Cardiac septum (tissue), 1 donor: ENCODE measurements around the gene SRPX. TPM values are rescaled to one million over a fixed set of nuclear protein-coding genes. Genes with fewer than 3 reads are reported as not detected.

Source experiments
- DNase-seq: peaks from one replicate; pipeline ENCODE4 v3.0.0-alpha.2; 2020; ENCODE audit warnings: low spot score
- intact Hi-C: fragments of 100-400 bp; cut with DNase I; formaldehyde crosslinking; loops from one replicate; pipeline ENCODE4 v1.14.0; 2022
- total RNA-seq: library from RNA; stranded (reverse); fragmentation: NEBNext Ultra II Directional; extraction: Animal tissue kit (Norgen Biotek cat#: 25700); gene quantifications from one replicate; pipeline ENCODE4 v1.2.1, GENCODE V29; 2021
- donor health status: DM: no; HTN: no; CAD: no.

SRPX gene
- total RNA-seq, 1 donor from 2014 or later = 57.3 TPM

DNA sequence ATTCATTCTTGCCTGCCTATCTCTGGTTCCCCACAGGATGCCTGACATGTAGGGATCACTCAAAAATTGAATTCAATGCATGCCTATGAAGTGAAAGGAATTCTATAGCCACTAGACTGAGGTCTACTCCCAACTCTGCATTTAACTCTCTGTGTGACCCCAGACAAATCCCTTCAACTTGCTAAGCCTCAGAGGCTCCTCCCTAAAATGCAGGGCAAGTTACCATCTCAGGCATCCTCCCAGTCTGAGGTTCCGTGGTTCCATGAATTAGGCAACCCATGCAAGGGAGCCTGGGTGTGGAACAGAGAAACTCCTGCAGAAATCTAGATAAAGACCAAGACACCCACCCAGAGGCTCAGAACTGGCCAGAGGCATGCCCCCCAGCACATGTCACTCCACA is 6.6 kb downstream of the SRPX start:
- intact Hi-C loops = no loop called here
- no peak for DNase-seq

DNA sequence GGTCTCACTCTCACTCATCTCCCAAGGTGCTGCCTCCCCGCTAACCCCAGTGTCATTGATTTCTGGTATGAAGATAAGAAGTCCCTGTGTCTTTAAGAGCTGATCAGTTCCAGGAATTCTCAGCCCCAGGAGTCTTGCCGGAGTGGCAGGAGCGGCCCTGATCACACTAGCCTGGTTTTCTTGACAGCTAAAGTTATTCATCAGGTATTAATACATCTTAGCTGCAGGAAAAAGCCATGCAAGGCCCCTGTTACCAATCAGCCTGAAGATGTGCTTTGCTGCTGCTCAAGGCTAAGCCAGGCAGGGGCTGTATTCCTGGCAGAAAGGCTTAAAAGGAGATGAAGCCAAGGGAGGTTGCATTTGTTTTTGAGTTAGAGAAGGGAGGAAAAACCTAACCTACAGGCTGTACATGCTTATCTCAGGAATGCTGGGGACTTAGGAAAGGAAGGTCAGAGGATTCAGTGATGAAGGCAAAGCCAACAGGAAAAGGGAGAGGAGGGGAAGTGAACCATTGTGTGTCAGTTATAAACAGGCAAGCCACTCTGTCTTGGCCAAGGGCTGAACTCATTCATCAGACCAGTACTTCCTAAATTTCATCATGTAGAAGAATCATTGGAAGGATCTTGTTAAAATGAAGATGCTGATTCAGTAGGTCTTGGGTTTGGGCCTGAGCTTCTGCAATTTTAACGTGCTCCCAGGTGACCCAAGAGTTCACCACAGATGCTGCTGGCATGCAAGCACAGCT is 8.6 kb downstream of the SRPX start:
- intact Hi-C loops = no loop called here
- DNase-seq = no peak

DNA sequence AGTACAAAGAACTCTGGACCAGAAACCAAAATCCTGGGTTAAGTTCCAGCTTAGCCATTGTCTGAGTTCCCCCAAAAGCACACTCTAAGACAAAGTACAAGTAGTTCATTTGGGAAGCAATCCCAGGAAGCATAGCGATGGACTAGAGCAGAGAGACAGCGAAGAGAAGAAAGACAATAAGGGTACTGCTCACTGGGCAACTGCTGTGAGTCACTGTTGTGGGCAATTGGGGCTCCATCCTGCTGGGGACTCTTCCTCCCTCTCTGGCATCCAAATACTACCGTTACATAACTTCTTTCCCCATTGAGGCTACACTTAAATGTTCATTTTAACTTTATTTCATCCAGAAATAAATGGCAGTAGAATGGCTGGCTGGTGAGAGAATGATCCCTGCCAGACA is 14.1 kb downstream of the SRPX start:
- no peak for DNase-seq
- intact Hi-C loops = no loop called here

DNA sequence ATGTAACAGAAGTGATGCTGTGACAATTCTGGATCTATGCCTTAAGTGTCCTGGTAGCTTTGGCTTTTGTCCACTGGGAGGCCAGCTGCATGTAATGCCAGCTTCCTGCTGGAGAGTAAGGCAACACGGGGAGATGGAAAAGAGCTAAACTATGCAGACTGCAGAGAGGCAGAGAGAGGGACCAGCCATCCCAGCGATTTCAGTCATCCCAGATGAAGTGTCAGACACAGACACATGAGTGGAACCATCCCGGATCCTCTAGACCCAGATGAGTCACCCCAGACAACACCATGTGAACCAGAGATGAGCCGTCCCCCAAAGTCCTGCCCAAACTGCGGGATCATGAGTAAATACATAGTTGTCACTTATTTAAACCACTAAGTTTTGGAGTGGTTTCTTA is 14.6 kb downstream of the SRPX start:
- intact Hi-C loops = no loop called here
- DNase-seq = no peak

DNA sequence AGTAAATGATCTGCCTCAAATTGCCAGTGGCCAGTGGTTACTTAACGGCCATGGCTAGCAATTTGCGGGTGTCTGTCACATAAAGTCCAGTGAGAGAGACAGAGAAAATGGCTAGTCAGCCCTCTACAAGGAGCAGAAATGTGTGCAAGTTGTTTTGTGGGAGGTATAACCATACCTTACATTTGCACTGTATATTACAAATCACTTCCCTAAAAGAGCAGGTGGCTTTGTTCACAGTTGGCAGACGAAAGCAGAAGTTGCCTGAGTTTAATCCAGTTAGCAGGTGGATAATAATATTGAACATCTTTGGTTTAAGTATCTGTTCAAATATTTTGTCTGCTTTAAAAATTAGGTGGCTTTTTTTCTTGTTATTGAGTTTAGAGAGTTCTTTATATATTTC is 15.6 kb downstream of the SRPX start:
- intact Hi-C loops = no loop called here
- no peak for DNase-seq

DNA sequence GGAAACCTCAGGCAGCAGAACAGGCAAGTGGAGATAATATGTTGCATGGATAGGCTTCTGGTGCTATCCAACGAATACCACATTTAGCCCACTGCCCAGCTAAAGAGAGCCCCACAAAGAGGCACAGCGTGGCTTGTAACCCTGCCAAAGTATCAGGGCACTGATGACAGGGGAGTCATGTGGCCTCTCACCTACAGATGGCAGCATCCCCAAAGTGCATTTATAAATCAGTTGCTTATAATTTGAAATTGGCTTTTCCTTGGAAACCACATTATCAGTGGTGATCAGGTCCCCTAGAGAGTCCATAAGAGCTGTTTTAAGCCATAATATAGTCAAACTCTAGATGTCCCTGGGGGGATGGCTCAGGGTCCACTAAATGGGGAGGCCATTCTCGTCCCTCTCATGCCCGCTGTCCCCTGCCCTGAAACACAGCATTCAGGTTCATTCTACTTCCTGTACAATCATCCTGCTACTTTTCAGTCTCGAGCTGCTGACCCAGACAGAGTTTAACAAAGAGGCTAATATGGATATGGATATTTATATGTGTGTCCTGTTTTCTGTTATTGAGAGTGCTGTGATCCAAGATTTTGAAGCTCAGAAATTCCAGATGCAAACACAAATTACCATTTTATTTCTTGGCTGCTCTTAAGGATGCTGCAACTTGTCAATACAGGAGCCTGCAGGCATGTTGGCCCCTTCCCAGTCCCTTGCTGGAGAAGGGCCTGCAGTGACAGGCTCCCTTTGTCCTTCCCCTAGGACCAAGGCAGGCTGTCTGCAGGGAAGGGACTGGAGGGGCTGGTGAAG is 28.5 kb downstream of the SRPX start:
- DNase-seq = no peak
- intact Hi-C loops = loop anchor here (10.0 kb wide), 1 partner anchor 93 kb away; no protein-coding TSS in a partner anchor

DNA sequence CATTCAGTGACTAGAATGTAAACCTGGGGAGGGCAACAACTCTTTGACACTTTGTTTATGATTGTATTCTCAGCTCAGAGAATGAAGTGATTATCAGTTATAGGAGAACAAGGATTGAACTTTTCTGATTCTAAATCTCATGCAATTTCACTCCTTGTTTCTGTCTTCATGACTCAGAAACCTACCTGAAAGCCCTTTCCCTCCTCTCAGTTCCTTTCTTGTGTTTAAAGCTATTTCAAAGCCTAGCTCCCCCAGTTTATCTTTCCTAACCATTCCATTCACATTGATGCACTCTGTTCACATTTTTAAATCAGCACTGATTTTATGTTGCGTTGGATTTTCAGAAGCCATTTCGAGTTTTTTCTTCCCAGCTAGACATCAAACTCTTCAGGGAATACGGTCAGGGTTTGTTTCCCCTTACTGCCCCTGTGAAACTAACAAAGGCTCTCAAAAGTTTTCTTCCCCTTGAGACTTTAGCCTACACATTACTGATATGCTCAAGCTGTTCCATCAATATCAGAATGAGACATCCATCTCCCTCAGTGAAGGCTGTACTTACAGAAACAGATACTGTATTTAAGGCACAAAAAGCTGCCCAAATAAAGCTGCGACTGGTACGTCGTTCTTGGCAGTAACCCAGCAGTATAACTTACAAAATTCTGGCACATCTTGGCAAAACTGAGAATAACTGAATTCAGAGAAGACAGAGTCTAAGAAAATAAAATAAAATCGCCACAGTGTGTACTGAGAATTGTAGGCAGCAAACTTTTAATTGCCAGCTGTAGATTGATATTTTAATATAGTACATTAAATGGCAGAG is 31.0 kb downstream of the SRPX start:
- no peak for DNase-seq
- intact Hi-C loops = loop anchor here (10.0 kb wide), 1 partner anchor 95 kb away; no protein-coding TSS in a partner anchor

DNA sequence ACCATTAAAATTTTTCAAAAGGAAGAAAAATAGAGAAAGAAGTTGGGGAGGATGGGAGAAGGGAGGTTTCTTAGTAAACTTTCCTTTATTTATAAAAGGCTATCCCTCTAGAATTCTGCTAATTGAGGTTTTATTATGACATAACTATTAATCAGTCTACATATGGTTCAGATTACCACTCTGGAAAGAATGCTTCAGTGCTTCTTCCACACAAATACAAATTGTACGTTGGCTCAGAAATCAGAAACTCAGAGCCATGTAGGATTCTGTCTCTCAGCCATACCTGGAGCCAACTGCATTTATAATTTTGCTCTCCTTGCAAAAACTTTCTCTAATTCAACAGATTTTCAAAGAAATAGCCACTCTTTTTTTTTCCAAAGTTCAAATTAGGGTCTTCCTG is 37.1 kb downstream of the SRPX start:
- intact Hi-C loops = no loop called here
- no peak for DNase-seq

DNA sequence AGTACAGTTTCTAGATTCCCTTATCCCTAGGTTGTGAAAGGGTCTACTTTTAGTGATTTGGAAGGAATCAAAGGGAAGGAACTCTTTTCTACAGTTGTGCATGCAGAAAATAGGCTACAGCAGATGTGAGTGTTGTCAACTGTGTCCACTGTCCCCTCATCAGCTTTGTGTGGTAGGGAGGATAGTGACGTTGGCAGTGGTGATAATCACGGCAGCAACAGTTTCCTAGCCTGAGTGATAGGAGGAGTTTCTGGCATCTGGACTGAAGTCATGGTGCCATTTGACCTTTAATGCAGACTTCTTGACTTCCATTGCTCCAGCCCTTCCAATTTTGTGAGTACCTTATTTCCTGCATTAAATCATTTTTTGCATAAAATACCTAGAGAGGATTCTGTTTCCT is 39.3 kb downstream of the SRPX start:
- intact Hi-C loops = no loop called here
- no peak for DNase-seq

DNA sequence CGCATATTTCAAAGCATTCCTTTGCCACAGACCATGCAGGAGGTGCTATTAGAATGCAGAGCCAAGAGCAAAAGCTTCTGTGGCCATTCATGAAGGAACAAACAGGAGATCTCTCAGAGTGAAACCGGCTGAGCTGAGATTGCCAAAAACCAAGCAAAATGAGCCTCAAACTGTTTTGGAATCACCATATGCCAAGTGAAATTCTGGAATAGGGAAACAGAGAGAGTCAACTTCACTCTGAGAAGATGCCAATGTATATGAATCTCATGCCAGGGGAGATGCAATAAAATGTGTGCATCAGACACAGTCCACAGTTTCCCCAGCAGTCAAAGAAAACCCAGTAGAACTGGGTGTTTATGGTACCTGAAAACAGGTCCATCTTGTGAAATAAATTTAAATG is 42.3 kb downstream of the SRPX start:
- no peak for DNase-seq
- intact Hi-C loops = no loop called here

DNA sequence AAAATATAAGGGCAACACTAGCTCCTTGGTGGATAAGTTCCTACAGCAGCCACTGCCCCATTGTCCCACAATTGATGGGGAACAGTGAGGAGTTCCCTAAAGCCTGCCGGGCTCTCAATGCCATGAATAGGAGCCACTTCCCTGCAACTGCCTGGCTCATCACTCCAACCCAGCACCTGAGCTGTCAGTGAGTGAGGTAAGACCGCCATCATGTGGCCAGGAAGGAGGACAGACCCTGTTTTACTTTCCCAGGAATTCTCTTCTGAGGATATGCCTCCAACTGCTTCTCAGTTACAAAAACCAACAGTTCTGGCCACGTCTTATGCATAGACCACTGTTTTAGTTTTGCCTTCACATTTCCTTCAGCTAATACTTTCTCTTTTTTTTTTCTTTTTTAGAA is 45.5 kb downstream of the SRPX start:
- intact Hi-C loops = no loop called here
- DNase-seq = no peak

DNA sequence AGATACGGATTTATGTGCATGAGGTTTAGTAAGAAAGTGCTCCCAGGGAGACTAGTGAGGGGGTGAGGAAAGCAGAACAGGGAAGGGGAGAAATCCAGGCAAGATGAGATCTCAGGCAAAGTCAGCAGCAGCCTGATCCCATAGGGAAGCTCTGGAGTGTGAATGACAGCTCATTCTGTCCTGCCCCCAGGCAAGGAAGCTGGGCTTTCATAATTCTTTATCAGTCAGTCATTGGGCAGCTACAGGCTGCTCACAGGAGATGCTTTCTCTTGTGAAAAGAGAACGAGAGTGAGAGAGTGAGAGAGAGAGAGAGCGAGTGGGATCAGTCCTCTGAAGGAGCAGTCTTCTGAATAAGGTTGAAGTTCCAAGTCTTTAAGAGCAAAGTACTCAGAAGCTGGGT is 48.1 kb downstream of the SRPX start:
- intact Hi-C loops = no loop called here
- DNase-seq = no peak

DNA sequence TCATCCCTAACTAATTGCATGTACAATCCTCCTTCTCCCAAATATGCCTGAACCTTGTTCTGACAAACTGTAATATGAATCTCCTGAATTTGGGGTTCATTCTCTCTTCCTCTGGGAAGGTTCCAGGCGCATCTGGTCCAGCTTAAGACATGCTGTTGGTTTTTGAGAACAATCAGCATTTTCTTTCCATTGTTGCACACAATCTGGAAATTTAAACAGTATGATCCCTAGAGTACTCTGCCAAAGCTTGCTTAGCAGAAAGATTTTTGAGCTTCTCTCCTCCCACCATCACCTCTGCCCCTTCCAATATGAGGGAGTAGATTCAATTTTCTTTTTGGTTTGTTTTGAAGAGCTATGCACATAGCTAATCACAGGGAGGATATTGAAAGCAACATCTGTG is 50.1 kb downstream of the SRPX start:
- no peak for DNase-seq
- intact Hi-C loops = no loop called here

DNA sequence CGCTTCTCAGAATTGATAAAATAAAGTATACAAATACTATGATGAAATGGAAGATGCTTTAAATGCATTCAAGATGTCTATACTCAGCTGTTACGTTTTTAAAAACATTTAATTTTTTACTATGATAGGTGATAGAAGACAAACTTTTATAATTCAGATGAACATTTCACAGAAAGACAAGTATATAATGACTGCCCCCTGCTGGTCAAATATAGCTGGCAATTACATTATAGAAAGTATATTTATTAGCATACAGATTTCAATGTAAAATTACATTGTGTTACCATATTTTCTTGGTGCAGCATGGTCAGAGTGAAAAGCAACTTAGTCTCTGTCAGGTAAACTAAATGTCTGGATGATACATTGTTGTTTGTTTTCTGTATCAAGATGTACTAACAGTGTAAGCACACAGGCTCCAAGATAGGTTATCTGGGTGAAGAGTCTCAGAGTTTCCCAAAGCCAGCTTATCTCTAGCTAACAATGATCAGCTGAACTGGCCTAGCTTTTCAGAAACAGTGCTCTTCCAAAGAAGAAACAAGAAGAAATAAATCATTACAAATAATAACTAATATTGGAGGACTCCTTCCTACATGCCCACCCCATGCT is 54.1 kb downstream of the SRPX start:
- DNase-seq = no peak
- intact Hi-C loops = loop anchor here (10.0 kb wide), 1 partner anchor 422 kb away; no protein-coding TSS in a partner anchor

DNA sequence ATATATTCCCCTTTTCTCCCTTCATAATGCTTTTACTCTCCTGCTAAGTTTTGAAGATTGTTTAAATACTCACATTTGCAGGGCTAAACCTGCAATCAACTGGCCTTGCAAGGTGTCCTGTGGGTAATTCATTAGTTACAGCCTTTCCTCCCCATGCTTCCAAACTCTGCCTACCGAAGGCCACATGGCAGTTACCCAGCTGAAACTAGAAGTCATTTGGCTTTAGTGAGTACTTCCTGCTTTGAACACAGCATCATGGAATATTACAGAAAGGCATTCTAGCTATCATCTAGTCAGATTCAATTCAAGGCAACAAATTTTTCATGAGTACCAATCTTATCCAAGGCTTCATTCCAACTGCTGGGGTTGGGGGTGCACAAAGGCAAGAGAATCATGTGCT is 55.6 kb downstream of the SRPX start:
- intact Hi-C loops = loop anchor here (10.0 kb wide), 1 partner anchor 420 kb away; no protein-coding TSS in a partner anchor
- no peak for DNase-seq

DNA sequence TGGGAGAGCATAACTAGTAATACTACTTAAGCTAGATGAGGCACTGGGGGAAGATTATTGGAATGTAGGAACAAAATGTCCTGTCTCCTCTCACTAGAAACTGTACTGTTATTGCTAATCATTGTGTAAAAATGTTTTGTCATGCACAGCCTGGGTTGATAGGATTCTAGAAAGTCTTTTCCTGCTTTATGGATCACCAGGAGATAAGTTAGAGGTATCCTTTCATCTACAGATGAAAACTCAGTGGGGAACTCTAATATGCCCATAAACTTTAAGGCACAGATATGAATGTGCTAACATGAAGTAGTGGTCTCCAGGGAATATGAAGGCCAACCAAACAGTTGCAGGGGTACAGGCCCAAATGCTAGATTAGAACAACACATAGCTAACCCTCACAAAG is 57.5 kb downstream of the SRPX start:
- intact Hi-C loops = loop anchor here (5.0 to 10.0 kb wide), 2 partner anchors 236 to 418 kb away; no protein-coding TSS in a partner anchor
- no peak for DNase-seq

DNA sequence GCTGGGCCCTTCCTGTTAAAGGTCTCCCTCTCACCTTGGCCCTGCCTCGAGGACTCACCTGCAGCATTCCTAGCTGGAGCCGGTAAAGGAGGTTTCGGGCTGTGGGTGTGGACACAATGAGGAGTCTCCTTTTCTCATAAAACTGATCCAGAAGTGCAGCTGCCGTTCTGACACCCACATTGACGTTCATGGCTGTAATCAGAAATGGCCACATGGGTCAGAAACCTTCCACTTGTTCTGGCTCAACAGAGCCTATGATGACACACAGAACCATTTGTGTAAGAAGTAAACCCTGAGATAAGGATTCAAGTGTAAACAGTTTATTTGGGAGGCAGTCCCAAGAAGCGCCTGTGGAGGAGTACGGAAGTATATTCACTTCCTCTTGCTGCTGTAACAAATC is 63.8 kb downstream of the SRPX start:
- no peak for DNase-seq
- intact Hi-C loops = no loop called here

DNA sequence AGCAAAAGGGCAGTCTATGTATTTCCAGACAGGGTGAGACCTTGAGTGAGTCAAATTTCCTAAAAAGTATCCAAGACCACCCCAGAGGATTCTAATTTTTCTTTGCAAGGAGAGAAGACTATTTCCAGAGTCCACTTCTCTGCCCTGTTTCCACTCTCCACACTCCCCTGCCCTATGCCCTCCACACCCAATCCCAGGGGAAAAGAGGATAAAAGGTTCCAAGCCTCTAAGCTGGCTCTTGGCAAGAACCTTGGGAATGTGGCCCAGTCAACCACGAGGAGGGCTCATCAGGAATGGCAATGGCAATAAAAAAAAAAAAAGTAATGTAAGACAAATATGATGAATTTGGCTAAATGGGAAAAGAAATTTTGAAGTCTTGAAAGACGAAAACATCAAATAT is 65.9 kb downstream of the SRPX start:
- intact Hi-C loops = no loop called here
- no peak for DNase-seq

DNA sequence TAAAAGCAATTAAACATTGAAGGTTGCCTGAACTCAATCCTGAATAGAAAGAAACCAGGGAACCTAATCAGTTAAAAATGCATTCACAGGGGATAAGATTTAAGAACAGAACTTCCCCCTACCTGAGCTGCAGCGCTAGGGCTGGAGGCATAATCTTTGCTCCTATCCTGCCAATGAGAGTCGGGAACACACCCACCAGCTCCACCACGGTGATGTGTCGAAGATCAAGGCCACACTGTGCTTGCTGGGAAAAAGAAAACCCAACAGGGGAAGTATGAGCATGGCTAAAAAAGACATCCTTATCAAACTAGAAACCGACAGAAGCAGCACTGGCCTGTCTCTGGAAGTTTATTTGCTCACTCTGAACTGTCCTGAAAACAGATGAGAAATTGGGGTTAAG is 66.3 kb downstream of the SRPX start:
- intact Hi-C loops = no loop called here
- no peak for DNase-seq

DNA sequence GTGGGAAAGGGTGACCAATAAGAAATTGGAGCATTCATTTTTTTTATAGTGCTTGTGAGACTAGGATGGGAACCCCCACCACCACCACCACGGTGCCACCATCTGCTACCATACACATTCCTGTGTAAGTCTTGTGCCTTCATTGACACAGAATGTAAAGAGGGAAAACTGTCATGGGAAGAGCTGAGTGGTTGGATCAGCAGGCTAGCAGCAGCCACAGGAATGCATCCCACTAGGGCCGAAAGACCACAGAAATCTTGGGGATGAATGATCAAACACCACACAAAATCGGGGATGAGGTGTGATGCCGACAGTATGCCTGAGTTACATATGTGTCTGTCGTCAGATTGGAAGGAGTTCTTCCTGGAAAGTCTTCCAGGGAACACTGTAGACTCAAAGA is 69.2 kb downstream of the SRPX start:
- intact Hi-C loops = no loop called here
- no peak for DNase-seq
